ENCODE measurements around the gene ZSWIM7.
A peak's percentile ranks its signal among the peaks of the same experiment; 100 is the strongest.

Gene ZSWIM7, protein sequence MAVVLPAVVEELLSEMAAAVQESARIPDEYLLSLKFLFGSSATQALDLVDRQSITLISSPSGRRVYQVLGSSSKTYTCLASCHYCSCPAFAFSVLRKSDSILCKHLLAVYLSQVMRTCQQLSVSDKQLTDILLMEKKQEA

GRCh38 chr17:15999141-15999973 is at the start of gene ZSWIM7, which contains the start of gene TTC19:
TSS of gene ZSWIM7 (minus strand) at chr17:15999704. CDS start at chr17:15999594, 110 bp downstream.
TSS of gene TTC19 (plus strand) at chr17:15999824. CDS start at chr17:15999849, 25 bp downstream.
- peak; percentile 70 for DNase-seq

DNA sequence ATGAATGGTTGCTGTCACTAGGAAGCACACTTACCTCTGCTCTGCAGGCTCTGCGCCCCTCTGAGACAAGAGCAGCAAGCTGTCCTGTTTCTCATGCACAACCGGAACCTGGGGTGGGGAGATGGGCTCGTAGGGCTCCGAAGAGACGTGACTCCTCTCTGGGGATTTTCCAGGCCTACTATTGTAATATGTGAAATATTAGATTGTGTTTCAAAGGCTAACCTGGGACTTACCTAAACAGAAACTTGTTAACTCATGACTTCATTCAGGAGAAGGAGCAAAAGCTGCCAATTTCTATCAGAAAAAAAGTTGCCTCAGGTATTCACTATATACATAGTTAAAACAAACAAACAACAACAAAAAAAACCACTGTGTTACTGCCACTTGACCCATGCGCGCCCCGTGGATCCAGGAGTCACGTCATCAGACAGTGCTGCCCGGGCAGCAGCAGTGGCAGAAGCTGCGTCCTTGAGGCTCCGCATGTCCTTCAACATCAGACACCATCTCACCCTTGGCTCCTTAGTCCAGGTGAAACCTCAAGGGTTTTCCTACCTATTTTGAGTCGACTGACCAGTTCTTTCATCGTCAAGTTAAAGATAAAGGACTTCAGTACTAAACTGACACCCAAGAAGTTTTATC is 49.4 kb upstream of the ZSWIM7 start:
- DNase-seq = no peak

GRCh38 chr17:16046966-16047365 is 47.5 kb upstream of the ZSWIM7 start:
- no peak for DNase-seq

DNA sequence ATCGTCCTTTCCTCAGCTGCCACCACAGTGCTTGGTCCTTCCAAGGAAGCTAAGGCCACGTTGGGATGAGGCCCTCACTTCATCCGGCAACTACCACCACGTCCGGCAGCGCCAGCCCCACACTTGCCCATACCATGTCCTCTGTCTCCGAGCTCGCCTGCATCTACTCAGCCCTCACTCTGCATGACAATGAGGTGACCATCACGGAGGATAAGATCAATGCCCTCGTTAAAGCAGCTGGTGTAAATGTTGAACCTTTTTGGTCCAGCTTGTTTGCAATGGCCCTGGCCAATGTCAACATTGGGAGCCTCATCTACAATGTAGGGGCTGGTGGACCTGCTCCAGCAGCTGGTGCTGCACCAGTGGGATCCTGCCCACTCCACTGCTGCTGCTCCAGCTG is 45.0 kb upstream of the ZSWIM7 start:
- DNase-seq = no peak

DNA sequence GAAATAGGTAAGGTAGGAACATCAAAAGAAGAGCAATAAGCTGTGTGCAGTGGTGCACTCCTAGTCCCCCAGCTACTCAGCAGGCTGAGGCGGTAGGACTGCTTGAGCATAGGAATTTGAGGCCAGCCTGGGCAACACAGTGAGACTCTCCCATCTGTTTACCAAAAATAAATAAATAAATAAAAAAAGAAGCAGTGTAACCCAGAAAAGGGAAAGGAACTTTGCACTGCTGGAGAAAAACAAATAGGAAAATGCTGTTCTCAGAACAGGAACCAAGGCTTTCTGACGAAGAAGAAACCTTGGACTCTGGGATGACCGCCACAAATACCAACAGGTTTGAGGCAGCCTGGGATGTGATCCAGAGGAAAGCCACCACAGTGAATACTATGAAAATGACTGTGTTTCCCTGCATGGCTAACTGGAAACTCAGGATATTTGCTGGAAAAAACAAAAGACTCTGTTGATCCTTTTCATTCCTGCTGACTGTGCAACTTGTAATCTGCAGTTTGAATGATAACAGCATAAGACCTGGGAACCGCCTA is 41.3 kb upstream of the ZSWIM7 start:
- no peak for DNase-seq

DNA sequence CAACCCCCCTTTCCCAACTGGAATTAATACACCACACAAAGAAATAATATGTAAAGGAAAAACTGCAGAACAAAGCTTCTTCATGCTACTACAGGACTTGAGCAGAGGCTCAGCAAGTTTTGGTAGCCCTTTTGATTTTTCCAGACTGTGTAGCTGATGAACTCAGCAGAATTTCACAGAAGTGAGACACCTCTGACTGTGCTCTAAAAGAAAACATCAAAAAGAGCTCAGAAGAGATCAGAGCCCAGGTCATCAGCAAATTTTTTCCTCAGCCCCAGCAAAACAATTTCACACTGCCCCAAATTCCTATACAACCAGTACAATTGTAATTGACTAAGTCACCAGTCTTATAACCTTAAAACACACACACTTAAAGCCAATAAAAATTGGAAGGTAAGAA is 38.1 kb upstream of the ZSWIM7 start:
- no peak for DNase-seq

DNA sequence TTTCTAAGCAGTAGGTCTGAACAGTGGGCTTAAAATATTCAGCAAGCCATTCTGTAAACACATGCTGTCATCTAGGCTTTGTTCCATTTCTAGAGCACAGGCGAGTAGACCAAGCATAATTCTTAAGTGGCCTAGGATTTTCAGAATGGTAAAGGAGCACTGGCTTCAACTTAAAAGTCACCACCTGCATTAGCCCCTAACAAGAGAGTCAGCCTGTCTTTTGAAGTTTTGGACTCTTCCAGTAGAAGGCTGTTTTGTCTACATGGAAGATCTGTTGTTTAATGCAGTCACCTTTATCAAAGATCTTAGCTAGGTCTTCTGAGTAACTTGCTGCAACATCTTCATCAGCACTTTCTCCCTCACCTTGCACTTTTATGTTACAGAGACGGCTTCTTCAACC is 36.8 kb upstream of the ZSWIM7 start:
- DNase-seq = no peak

GRCh38 chr17:16033729-16034349 is 34.3 kb upstream of the ZSWIM7 start:
- no peak for DNase-seq

DNA sequence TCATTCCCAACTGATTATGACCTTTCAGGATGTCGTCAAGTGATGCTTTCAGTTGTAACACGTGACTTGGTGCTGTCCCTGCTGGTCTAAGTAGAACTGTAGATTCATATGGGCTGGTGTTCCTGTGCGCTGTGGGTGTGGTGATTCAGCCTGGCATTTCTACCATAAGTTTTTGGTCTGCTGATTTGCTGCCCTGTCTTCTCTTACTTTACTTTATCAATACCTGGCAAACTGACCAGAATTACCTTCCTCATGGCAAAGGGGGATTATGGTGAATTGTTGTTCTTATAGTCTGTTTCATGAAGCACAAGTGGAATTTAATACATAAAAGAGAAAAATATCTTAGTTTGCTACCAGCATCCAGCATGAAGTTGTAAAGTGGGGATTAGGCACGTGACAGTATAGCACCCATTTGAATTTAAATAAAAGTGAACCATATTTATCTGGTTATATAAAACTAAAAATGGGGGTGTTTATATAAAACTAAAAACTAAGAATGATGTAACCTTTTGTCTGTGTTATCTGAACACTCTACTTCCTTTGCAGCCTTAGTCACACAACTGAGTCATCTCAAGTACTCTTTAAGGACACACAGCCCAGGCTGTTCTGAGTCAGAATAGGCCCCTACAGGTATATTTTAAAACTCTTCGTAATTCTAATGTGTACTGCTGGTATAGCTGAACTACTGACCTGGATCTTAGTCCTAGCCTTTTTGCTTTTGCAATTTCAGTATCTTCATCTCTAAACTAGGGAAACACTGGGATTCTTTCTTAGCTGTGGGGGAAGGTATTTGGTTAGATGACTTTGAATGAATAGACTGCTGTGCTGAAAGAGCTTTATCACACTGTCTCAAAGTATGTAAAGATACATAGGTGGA is 28.4 kb upstream of the ZSWIM7 start:
- DNase-seq = no peak

DNA sequence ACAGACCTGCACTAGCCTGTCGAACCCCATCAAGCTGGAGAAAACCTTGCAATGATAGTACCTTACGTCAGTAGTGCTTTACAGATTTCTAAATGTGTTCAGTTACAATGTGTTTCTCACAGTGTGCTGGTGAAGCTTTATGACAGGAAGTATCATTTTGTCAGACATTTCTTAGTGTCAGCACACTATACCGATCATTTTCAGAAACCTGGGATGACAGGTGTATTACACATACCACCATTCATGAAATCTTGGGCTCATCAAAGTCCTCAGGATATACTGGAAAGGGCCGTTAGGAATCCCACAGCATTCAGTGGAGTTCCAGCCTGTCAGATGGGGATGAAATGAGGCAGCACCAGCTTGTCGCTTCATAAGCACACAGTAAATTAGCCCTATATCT is 27.4 kb upstream of the ZSWIM7 start:
- no peak for DNase-seq

DNA sequence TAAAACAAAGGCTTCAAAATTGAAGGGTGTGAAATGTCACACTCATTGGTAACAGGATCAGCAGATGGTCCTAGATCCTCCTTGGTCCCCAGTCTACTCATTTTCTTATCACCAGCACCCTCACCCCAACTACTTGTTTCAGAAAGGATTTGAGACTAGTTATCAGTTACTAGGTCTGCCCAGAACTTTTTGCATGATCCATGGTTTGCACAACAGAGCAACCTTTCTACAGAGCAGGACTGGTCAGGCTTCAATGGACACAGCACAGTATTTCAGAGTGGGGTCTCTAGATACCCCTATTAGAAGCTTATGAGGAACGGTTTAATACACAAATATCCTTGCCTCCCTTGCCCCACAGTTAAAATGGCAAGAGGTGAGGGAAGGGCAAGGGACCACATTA is 25.7 kb upstream of the ZSWIM7 start:
- DNase-seq = no peak

DNA sequence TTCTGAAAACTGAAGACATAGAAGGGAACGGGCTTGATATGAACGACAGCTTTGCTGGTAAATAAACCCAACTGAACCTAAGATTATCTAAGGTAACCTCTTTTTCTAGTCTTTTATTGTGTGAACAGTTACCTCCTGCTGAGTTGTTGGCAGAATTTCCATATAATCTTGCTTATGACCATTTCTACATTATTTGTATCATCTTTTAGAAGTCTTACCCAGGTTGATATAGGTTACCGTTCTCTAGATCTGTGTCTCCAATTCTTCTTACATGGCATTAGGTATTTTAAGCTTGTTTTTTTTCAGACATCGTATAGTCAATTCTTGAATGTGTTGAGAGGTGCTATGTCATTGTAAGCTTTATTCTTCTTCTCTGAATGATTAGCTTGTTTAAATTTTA is 24.4 kb upstream of the ZSWIM7 start:
- no peak for DNase-seq

DNA sequence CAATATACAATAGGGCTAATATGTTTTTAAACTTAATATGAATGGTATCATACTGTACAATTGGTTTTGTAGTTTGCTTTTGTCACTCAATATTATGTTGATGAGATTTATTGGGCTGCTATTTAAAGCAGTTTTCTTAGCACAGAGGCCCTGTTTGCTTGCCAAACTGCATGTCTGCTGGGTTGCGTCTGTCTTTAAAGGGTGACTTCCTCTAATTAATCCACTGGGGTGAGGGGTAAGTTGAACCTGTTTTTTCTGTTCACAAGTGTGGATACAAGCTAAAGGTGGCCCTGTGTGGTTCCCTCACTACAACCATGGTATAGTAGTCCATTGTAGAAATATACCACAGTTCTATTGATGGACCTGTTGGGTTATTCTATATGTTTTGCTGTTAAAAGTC is 19.8 kb upstream of the ZSWIM7 start:
- DNase-seq = no peak

DNA sequence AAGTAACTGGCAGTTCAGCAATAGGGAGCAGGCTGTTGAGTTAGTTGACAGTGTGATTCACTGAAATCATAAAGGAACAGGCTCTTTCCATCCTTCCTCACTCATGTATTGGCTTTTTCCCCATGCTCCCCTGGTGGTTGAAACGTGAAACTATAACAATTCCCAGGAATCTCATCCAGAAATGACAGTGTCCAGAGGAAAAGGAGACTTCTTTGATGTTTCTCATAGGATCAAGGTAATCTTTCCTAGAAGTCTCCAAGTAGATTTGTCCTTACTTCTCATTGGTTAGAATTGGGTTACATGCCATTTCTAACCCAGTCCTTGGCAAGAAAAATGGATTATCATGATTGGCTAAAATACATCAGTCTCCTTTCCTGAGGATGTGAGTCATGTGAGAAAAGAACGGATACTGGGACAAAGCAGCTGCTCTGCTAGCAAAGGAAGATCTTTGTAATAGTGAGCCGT is 14.5 kb upstream of the ZSWIM7 start:
- DNase-seq = no peak

DNA sequence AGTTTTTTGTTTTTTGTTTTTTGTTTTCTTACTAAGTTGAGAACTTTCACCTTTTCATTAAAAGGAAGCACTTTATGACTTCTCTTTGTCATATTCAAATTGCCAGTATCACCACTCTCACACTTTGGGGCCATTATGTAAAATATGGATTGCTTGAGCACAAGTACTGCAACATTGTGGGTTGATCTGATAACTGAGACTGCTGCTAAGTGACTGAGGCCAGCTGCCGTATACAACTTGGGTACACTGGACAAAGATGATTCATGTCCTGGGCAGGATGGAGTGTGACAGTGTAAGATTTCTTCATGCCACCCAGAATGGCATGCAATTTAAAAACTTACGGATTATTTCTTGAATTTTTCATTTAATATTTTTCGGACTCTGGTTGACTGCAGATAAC is 7.9 kb upstream of the ZSWIM7 start:
- no peak for DNase-seq

- DNase-seq = no peak
These were observed 6.1 kb upstream of the ZSWIM7 start for GRCh38 chr17:16005636-16006035.

DNA sequence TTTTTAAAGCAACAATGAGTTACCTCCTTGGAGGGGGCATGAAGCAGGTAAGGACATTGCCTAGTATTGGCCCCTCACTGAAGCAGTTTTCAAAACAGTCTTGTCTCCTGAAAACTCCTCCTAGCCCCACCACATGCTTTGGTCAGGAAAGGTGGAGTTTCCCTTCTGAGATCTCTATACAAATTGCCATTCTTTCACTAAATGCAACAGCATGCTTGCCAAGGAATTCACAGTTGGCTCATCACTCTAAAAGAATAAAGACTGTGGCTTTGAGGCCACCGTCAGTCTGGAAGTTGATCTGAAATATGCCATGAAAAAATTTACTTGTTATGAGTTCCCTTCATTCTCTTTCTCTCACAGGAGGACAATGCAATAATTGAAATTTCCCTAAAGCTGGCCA is 4.3 kb upstream of the ZSWIM7 start:
- DNase-seq = no peak

DNA sequence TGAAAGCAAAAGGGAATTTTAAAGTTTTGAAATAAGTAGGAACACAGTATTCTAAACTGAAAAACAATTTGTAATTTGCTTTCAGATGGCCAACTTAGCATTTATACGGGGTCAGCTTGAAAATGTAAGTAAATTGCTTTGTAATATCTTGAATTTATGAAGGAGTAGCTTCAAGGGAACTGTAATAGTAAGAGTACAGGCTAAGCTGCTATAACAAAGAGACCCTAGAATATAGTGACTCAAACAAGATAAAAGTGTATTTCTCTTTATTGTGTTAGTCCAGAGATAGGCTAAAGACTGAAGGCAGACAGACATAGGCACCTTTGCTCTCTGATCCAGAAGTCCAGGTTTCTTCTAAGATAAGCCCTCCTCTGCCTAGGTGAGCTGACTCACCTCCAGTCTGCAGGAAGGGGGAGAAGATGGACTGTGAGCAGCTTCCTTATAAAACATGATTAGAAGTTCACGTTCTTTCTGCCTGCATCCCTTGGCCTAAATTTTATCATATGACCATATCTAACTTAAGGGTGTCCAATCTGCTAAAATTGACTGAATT is 3.3 kb upstream of the ZSWIM7 start:
- no peak for DNase-seq

GRCh38 chr17:16001226-16001897 is 1.9 kb upstream of the ZSWIM7 start:
- DNase-seq = no peak

GRCh38 chr17:15999974-16000827 is 697 bp upstream of the ZSWIM7 start:
- peak; percentile 6 for DNase-seq

All from DMS79 (cell line).